ENCODE measurements around the gene IRF6.

Gene IRF6

DNA sequence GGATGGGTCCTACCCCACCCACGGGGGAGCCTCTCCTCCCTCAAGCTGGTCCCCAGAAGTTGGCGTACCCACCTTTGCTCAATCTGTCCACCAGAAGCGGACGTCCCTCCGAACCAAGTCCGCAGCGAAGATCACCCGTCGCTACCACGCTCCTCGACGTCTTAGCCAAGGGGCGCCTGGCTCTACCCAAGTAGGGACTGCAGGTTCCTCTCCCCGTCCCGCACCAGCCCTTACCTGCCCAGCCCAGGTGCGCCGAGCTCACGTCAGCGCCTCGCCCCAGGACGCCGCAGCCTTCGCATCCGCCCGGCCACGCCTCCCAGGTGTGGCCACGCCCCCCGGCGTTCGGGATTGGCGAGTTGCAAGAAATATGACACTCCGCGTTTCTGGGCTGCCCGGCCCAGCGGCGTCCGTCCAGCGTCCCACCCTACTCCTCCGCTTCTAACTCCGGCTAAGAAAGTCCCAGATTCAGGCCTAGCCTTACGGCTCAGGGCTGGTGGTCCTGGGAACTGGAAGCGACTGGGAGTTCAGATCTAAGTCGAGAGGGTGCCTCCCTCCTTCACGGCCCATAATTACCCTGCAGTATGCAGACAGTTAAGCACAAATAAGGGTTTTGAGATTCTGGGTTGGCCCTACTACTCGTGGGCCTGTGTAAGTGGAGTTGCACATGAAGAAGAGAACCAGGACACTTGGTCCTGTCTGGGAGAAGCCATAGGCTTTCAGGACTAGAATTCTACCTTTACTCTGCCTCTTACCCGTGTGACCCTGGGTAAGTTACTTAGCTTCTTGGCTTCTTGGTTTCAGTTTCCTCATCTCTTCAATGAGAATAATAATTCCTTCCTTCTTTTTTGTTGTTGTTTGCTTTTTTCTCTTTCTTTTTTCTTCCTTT lies at the start of gene IRF6:
Gene IRF6, minus strand, starts transcription at position 268 of the 886 bp plus-strand sequence. CDS start 4,729 bp downstream, outside the sequence.
- DNase-seq = peak; percentile 88

GRCh38 chr1:209855623-209856022 lies 49.7 kb upstream of the IRF6 start:
- no peak for DNase-seq

DNA sequence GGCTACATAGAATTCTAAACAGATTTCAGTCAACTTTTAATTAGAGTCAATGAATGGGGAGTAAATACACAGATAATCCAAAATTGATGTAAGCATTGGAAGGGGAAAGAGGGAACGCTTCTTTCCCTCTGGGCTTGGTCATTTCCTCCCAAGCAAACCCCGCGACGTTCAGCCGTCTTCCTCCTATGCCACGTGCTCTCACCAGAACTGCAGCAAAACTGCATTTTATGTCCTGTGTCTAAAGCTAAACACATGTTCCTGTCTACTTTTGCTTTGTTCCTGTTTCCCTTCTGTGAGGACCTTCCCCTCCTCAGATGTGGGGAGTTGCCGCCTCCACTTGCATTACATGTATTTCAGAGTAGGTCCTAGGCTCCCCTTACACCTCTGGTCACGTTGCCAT lies 49.1 kb upstream of the IRF6 start:
- no peak for DNase-seq

DNA sequence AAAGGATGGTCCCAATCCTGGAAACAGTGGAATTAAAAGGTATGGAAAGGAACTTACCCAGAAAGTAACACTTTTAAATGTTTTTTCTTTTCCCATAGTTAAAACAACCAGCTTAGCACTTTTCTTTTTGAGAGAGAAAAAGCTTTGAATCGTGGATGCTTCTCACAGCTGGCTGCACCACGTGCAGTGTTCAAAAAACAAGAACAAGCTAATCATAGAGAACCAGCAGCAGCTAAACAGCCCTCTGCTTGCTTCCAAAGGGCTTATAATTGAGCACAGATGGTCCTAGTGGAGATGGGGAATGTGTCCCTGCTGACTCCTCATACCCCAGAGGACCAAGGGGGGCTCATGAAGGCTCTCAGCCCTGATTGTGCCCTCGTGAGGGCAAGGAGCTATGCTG lies 48.3 kb upstream of the IRF6 start:
- no peak for DNase-seq

- no peak for DNase-seq
Observed at GRCh38 chr1:209853676-209854075, 47.7 kb upstream of the IRF6 start.

DNA sequence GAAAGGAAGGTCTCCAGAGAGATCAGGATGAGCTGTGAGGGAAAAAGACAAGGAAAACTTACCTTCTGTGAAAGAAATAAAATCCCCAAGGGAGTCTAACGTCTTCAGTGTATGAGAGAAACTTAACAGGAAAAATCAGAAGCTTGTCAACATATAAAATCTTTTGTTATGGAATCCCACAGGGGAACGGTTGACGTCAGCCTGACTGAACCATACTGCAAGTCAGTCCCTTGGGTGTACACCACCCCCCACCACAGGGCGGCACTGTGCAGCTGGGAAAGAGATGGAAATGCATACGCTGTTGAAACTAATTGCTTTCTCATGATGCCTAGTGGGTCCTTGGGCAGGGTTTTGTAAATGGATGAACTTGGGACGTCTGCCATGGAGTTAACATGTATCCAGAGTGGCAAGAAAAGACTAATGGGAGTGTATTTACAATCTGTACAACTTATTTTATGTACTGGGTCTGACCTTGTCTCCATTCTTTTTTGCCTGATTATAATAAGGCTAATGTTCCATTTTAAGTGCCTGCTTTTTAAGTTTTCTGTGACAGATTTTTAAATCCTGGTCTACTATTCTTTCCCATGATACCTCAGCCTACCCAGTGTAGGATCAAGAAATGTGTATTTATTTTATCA lies 44.5 kb upstream of the IRF6 start:
- DNase-seq = peak; percentile 42

- no peak for DNase-seq
Observed at GRCh38 chr1:209849388-209849787, 43.4 kb upstream of the IRF6 start.

- DNase-seq = no peak
Observed at GRCh38 chr1:209845408-209845725, 39.4 kb upstream of the IRF6 start.

- no peak for DNase-seq
Observed at GRCh38 chr1:209844695-209845407, 38.9 kb upstream of the IRF6 start.

DNA sequence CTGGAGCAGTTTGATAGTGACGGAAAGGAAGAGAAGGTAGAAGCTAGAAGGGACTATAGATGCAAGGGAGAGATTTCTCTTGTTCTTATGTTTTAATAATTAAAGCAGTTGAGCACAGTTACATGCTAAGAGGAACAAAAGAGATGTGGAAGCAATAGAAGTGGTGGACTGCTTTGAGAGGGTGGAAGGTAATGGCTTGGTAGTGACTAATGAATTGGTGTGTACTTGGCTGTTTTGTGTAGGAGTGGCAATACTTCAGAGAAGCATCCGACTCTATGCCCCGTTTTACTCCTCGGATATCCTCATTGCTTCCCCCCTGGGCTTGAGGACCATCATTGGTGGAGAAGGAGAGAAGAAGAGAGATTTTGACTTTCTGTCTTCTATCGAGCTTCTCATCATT lies 34.7 kb upstream of the IRF6 start:
- no peak for DNase-seq

- DNase-seq = no peak
Observed at GRCh38 chr1:209839875-209840546, 34.1 kb upstream of the IRF6 start.

DNA sequence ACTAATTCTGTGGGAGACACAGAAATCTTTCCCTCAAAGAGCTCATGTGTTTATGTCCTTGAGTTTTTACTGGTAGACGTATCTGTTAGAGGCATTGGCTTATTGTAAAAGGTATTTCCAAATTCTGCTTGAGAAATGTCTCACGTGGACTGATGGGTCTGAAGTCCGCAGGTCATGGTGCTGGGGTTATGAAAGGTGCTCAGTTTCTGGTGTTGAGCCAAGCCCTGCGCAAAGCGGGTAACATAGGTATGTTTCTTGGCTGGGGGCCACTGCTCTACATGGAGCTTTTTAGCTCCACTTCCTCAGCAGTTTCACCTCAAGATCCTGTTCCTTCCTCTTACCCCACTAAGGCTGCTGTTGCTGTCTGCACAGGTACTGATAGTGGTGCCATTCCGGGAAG lies 32.6 kb upstream of the IRF6 start:
- no peak for DNase-seq

DNA sequence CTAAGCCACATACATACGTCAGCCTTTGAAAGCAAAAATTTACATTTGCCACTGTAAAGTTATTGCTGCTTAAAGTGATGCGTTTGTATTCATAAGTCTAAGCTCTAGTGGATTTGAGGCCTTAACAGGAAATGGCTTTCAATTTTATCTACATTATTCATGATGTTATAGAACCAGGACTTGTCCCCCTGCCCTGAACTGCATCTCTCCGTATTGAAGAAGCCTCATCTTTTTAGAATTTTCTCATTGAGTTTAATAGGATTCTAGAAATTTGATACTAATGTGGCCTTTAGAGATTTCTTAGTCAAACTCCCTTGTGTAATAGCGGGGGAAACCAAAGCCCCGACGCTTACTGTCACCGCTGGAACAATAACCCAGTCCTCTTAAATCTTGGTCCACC lies 31.7 kb upstream of the IRF6 start:
- no peak for DNase-seq

DNA sequence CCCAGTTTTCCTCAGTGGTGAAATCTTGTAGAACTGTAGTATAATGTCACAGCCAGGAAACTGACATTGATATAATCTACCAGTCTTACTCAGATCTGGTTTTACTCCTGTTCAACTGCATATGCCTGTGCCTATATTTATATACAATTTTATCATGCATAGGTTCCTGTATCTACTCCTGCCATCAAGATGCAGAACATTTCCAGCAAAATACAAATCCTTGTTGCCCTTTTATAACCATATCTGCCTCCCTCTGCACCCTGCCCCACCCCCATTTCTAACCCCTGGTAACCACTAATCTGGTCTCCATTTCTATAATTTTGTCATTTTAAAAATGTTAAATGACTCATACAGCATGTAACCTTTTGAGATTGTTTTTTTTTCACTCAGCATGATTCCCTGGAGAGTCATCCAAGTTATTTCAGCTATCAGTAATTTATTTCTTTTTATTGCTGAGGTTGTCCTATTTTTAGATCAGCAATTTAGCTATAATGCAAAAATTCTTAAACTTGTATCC lies 29.9 kb upstream of the IRF6 start:
- DNase-seq = no peak

DNA sequence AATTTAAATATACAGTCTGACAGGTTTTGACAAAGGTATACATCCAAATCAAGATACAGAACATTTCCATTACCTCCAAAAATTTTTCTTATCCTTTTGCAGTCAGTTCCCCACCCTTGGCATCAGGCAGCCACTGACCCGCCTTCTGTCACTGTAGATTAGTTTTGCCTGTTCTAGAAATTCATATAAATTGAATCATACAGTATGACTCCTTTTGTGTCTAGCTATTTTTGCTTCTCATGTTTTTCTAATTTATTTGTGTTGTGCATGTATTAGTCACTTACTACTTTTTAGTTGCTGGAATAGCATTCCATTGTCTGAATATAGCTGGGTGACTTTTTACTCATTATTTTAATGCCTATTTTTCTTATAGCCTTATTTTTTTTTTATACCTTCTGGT lies 25.7 kb upstream of the IRF6 start:
- no peak for DNase-seq

DNA sequence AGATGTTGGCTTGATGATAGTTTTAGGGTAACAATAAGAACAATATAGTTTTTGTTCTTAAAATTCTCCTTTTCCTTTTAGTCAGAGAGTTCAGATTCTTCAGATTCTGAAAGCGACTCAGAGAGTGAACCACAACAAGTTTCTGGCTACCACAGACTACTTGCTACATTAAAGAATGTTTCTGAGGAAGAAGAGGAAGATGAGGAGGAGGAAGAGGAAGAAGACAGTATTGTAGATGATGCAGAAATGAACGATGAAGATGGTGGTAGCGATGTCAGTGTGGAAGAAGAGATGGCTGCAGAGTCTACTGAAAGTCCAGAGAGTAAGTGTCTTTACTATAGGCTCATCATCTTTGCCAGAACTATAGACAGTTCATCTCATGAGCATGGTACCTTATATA lies 24.8 kb upstream of the IRF6 start:
- no peak for DNase-seq

DNA sequence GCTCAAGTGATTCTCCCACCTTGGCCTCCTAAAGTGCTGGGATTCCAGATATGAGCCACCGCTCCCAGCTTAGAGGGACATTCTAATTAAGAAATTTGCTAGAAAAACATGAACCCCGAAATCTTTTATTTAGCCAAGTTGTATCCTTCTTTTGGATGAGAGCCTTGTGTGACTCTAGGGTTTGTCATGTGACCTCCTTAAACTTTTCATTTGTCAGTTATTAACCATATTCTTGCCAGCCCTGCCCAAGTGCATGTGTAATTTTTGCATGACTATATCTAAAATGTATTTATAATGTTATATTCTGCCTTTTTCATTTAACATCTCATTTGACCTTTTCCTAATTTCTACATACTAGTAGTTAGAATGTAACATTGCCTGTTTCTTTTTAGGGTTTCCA lies 23.8 kb upstream of the IRF6 start:
- no peak for DNase-seq

DNA sequence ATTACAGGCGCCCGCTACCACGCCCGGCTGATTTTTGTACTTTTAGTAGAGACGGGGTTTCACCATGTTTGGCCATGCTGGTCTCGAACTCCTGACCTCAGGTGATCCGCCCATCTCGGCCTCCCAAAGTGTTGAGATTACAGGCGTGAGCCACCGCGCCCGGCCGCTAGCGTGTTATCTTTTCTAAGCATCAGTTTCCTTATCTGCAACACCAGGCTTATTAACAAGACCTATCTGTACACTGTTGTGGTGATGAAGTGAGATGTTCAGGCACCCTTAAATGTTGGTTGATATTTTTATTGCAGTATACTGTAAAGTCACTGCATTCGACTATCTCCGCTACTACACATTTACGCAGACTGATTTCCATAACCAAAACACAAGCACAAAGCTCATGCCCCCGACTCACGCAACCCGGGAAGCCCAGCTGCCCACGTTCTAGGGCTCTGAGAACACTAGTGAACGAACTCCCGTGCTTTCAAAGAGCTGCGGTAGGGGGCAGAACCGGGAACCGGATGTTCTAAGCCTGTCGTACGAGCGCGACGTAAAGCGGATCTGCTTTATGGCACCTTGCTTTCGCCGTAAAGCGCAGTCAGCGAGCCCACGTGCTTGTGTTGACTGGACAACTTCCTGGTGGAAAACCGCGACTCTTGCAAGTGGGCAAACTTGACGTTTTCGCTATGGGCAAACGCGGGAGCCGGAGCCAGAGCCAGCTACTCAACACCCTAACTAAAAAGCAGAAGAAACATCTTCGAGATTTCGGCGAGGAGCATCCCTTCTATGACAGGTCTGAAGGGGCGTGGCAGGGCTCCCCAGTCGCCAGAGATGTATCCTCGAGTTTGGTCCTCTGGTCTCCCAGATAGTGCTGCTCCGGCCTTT lies 21.7 kb upstream of the IRF6 start, which contains the start of gene UTP25:
Gene UTP25, plus strand, starts transcription at position 589 of the 879 bp plus-strand sequence. Its CDS starts 92 bp downstream, at position 681.
- peak; percentile 97 for DNase-seq

DNA sequence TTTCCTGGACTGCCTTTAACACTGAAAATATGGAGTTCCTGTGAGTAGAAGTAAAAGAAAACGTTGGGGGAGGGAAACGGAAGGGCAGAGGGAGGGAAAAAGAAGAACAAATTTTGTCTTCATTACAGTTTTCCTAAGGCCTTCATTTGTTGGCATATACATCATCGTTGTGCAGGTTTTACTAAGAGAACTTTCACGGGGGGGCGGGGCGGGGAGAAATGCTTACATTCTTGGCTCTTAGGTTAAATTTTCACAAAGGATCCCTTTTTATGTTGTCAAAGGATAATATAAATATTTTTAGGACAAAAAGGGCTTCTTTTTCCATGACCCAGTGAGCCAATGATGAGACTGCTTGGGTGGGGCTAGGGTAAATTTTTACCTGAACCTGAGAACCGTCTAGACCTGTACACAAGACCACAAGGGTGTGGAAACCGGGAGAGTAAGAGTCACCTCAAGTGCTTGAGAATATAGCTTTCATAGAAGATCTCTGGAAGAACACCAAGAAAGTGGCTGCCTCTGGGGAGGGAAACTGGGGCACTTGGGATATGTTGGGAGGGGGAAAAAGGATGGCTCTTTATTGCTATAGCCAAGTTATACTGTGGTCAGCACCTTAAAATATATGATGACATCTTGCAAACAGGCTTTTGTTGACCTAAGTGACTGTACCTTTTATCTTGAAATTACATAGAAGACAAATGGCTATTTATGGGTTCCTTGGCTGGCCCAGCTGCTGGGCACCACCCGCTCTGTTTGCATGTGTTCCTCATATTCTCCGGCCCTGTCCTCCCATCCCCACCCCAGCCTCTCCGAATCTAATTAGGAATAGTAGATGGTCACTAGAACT lies 19.9 kb upstream of the IRF6 start:
- no peak for DNase-seq

DNA sequence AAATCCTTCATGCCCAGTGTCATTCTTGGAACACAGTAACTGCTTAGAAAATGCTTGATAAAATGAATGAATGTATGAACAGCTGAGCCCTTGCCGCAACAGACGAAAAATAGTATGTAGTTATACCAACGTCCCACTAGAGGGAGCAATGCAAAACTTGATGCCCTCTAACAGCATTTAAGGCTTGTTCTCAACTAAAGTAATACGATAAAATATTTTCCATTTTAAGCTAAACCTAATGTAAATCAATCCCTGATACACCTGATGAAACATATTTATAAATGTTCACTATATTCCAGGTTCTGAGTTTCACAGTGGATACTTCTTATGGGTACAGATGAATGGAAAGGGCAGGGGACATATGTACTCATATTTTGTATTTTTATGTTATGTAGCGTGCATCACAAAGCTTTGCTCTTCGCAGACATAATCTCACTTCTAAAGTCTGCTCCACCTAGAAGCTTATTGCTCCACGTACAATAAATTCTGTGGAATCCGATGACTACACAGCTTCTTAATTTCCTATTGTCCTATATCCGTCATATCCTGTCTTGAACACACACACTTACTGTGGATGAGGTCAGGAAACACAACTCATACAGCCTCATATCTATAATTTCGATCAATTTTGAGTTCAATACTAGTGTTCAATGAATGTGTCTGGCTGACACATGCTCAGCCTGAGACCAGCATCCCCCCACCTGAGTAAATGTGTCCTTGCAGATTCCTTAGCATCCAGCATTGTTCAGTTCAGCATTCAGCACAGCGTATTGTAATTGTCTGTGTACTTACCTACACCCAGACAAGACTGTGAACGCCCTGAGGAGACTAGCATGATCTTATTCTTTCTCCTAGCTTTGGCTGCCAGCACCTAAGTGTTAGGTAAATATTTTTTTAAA lies 17.4 kb upstream of the IRF6 start:
- peak; percentile 81 for DNase-seq
